DMS114 treated with DMSO at 0.1 percent for 48 hours (cell line): ENCODE data around the gene SFTPD.
"Not testable (repeated sequence)": the region's sequence is repeated elsewhere in the genome, so short reads cannot be mapped to it uniquely, and the experiment has no call there.

Experiments
- DNase-seq: peaks from one replicate; lab custom pipeline; 2025; ENCODE audit not compliant: unreplicated experiment; lab: John Stamatoyannopoulos, UW

SFTPD gene

DNA sequence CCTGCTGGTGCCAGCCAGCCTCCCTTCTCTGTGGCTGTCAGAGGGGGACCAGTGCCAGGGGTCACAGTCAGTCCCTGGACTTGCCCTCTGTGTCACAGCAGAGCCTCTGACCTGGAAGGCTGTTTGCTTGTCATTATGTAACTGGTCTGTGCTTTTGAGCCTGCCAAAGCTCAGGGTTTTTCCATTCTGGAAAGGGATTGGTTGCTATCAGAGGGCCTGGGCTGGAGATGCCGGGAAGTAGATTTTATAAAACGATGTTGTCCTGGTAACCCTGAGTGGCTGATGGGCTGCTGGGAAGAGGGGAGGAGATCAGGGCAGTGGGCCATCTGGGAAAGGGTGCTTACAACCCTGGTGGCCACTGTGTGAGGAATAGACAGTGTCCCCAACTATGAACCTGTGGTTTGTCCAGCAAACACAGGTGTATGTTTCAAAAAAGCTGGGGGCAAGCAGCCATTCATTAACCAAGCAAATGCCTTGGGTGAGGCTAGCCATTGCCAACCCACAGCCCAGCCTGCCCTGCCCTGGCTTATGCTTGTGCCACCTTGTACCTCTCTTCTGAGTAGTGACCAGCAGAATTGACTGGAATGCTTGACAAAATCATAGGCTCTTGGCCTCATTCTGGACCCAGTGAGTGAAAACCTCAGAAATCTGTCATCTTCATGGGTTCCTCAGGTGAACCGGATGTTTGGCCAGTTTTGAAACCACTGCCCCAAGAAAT is 21.6 kb downstream of the SFTPD start:
- no peak for DNase-seq

DNA sequence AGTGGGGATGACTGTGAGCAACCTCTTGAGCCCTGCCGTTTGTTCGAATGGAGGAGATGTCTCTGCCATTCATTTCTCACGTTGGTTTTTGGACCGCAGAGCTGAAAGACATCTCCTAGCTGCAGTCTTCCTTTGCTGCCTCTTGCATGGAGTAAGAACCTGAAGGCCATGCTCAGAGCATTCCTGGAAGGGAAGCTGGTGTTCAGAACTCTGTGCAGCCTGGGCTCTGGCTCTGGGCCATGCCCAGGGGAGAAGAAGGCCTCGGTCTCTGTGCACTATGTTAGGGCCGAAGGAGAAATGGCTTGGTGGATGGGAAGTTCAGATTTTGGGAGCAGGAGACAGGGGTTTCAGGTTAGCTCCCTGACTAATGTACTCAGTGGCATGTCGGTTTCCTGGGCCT is 22.9 kb downstream of the SFTPD start:
- no peak for DNase-seq

DNA sequence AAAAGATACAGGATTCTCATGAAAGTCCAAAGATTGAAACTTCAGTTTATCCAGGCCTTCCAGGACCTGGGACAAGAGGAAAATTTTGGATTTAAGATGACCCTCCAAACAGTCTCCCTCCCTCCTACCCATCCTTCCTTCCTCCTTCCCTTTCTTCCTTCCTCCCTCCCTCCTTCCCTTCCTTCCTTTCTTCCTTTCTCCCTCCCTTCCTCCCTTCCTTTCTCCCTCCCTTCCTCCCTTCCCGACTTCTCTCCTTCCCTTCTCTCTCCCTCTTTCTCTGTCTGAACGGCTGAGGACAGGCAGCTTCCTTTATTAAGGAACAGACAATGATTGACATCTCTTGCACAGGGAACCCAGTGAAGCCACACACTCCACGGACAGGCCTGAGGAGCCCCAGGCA is 23.3 kb downstream of the SFTPD start:
- no peak for DNase-seq

DNA sequence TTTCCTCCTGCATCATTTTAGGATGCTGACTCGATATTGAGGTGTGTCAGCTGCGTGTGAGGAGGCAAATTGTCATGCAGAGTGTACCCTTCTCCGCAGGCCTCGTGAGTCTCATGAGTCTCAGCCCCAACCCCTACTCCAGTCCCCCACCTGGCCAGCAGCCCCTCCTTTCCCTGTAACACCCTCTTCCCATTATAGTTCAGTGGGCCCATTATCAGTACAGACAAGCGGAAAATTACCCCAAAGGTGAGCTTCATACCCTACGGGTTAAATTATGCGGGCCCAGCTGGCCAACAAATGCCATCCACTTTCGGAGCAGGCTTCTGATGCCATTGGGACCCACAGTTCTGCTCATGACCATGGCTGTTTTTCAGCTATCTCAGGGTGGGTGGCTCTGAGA is 25.2 kb downstream of the SFTPD start:
- DNase-seq, result no peak

DNA sequence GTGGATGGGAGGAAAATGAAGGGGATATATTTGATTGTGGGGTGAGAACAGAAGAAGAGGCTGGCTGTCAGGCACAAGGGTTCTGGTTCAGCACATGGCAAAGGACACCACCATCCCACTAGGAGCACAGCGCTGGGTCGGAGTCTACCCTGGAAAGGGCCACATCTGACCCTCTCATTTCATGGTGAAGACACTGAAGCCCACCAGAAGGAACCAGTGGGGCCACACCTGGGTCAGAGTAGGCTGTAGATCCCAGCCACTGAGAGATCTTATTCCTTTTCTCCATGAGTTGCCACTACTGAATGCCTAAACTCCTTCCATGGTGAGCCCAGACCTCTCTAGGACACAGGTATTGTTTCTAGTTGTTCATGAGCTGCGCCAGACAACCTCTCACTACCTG is 25.8 kb downstream of the SFTPD start:
- DNase-seq, result no peak

DNA sequence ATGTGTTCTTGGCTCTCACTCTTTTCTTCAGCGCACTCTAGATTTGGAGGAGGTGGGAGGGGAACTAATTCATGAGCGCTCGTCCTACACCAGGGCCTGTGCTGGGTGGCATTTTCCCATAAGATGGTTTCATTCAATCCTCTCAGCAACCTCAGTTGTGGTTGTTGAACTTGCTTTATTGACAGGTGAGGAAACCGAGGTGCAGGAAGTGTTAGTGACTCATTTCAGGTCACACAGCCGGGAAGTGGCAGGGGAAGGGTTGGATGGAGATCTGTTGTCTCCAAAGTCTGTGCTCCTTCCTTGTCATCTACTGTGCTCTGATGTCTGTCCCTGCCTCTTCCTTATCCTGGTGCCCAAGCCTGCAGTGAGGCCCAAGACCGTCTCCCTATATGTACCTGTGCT is 26.9 kb downstream of the SFTPD start:
- DNase-seq, result not testable (repeated sequence)

DNA sequence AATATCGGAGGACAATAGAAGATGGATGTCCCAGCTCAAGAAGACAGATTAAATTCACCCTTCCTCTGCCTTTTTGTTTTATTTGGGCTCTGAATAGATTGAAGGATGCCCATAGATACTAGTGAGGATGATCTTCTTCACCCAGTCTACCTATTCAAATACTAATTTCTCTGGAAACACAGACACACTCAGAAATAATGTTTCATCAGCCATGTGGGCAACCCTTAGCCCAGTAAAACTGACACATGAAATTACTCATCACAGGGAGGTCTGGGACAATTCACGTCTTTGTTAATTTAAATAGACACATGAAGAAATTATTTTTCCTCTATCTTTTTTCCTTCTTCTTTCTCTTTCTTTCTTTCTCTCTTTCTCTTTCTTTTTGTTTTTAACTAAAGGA is 33.1 kb downstream of the SFTPD start:
- not testable (repeated sequence) for DNase-seq

DNA sequence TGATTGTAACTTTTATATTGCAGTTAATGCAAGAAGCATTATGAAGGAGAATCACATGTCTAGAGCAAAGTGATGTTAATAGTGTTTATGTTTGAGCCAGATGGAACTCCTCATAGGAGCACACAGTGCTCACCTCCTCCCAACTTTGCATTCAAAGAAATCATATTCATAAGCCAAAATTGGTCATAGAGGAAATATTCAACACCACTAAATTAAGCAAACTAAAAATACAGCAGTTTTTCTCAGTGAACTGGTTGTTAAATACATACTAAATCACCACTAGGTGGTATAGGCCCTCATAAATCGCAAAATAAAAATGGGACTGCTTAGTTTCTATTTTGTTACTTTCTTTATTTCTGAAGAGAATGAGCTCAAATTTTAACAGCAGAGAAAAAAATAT is 34.4 kb downstream of the SFTPD start:
- peak; percentile 8 for DNase-seq

DNA sequence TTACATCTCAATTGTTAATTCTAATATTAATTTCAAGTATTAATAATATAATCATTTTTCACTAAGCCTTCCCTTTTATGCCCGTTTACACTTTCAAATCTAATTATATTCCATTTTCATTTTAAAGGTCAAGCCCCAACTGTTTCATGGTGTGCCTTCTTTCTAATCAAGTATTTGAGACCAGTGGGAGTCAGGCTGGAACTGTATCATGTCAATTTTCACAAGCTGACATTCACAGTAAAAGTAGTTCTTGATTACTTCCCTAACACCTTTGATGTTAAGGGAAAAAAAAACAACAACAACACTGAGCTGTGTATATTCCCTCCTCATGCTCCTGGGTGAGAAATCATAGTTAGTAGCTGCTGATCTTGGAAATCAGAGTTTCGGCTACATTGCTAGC is 38.1 kb downstream of the SFTPD start:
- DNase-seq, result no peak

DNA sequence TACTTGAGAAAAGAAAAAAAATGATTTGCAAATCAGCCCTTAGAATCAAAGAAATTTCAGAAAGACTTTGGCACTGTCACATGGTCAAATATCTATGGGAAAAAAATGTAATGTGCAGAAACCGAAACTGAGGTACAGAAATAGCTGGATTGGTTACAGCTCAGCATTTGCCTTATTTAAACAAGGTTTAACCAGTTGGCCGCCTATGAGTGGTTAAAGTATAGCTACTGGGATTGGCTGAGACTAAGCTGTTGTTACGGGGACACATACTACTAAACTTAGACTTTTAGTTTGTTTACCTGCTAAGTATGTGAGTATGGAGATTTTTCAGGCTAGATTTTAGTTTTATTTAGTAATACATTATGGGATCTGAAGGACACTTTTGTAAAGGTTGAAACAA is 38.6 kb downstream of the SFTPD start:
- no peak for DNase-seq

DNA sequence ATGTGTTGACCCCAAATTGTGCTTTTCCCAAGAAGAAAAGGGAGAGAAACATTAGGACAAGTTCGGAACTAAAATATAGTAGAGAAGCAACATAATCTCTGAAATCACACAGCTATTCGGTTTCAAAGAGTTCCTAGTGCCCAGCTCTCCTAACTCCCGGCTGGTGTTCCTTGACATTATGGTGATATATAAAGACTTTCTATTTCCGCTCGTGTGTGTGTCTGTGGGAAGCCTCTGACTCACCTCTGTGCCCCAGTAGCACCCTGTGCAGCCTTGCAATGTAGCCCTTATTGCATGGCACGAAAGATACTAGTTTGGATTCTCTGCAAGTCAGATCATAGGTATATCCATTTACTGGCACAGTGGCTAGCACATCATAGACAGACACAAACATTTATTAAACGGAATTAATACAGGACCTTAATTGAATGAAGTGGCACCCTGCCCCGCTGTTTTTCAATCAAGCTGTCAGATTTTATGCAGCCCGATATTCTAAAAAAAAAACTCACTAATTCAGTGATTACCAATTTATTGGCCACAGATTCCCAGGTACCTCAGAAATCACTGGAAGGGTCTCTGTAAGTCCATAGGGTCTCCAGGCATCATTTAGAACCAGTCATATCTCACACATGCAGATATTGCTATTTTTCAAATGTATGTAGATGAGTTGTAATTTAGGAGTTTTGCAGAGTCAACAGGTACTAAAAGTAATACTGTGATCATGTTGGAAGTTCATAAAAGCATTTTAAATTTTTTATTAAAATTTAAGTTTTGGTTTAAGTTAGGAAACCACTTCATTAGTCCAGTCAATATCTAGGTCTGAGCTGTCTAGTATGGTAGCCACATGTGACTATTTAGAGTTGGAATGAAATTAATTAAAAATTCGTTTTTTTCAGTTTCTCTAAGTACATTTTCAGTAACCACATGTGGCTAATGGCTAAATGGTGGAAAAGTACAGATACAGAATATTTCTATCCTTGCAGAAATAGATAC is 43.3 kb downstream of the SFTPD start:
- DNase-seq, result peak; percentile 9

DNA sequence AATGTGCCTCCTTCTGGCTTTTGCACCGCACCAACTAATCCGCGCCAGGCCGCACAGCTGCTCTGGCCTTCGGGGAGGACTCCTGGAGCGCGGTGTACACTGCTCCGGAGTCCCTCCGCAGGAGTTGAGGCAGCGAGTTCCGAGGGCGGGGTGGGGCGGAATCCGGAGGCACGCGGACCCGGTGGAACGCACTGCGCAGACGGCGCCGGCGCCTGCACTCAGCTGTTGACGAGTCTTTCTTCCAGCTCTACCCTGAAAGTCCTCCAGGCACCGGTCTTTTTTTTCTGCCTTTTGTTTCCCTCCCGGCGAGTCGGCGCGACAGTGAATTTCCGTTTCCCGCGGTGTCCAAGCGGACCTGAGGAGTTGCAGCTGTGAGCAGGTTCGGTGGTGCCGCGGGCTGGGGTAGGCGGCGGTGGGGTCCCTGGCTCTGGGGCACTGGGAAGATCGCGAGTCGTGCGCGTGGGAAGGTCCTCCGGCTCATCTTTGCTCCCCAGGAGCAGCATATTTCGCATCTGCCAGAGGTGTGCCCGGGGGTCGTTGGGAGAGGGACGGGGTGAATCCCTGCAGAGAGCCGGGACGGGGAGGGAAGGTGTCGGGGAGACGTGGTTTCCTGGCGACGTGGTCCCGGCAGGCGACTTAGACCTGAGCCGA is 44.1 kb downstream of the SFTPD start:
- peak; percentile 44 for DNase-seq

DNA sequence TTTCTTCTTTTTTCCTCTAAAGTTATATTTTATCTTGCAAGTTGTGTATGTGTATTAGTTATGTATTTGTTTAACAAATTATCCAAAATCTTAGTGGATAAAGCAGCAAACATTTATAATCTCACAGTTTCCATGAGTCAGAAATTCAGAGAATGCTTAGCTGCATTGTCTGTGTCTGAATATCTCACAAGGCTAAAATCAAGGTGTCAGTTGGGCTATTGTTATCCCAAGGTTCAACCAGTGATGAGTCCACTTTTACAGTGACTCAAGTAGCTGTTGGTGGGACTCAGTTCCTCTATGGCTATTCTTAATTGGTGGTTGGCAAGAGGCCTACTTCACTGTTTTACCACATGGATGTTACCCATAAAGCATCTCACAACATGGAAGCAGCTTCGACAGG is 47.3 kb downstream of the SFTPD start:
- not testable (repeated sequence) for DNase-seq

DNA sequence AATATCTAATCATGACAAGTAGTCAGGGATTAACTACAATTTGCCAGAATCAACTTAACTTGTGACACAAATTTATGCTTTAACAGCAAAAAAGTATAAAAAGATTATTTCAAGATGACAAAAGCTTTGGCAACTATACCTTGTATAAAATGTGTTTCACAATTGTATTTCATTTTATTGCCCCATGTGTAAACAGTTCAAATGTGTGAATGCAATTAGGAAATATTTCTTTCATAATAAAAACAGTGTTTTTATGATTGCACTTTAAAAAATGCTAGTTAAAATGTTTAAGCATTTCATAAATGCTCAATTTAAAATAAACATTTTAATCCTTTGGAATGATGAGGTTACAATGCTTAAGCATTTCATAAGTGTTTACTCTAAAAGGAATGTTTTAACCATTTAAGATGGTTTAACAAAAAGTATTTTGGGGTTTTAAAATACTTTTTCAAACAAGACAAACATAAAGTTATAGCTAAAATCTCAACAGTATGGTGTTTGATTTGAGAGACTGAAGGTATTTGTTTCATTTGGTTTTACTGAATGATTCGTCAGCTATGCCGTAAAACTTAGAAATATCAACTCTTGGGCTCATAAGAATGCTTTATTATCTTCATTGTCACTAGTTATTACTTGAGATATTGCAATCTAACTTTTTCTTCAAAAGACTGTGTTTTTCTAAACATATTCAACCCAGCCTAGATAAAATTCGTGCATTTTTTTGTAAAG is 50.1 kb downstream of the SFTPD start:
- no peak for DNase-seq

DNA sequence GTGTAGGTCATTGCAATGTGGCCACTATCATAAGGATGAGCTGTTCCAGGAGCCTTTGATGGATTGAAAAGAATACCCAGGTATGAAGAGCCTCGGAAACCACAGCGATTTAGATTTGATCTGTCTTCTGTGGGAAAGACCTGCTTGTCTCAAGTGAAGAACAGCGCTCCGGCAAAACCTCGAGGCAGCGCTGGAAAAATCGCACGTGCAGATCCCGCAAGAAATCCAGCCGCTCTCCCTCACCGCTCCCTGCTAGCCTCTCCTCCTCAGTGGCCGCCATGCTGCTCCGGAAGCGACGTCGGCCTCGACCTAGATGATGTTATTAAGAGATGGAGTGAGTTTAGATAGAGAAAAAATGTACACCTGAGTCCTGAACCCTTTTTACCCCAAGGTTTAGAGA is 56.0 kb downstream of the SFTPD start:
- DNase-seq, result not testable (repeated sequence)

DNA sequence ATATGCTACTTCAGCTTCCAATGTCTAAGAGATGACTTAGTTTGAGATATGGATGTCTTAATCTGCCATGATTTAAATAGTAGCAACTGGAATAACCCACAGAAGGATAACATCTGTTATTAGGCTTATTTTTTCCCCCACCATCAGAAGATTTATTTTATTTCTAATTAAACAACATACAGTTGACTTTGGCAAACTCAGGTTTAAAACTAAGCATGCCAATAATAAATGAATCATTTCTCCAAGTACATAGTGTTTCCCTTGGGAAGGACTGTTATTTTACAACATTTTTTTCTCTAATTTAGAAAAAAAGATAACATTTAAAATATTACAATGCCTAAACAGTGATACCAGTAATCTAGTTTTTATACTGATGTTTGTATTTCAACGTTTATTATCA is 58.4 kb downstream of the SFTPD start:
- DNase-seq, result no peak

DNA sequence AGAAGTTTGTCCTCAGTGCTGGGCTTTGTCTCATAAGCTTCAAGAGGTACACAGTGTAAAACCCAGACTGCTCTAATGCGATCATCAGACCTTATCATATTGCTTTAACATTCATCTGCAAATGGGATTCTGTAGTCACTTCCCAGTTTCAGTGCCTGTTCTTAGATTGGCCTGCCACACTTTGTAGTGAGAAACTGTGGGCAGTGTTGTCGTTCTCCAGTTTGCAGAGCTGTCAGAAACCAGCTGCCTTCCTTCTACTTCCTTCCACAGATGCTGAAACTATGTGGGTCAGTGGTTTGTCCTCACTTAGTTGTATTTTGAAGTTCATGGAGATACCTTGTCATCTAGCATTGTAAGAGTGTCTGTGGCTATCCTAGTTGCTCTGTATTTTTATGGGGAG is 59.9 kb downstream of the SFTPD start:
- DNase-seq, result not testable (repeated sequence)
